GM23248 (cell line): ENCODE data around the gene WDR59. TPM values are rescaled to one million over a fixed set of nuclear protein-coding genes. Genes with fewer than 3 reads are reported as not detected.
A peak's percentile ranks its signal among the peaks of the same experiment; 100 is the strongest.
"Not testable (repeated sequence)": the region's sequence is repeated elsewhere in the genome, so short reads cannot be mapped to it uniquely, and the experiment has no call there.

Experiments
- DNase-seq: peaks from one replicate; pipeline ENCODE4 v3.0.0-alpha.2; 2015
- H2AFZ ChIP-seq: fragments of 200-600 bp; sonication (generic); 2 replicates; pipeline ENCODE4 v1.6.1; 2016; ENCODE audit warnings: antibody characterized with exemption
- H3F3A ChIP-seq: fragments of 200-600 bp; sonication (generic); 2 replicates; pipeline ENCODE4 v1.6.1; 2016; ENCODE audit warnings: mild to moderate bottlenecking, antibody characterized with exemption, mixed run types; ENCODE audit not compliant: insufficient read depth
- H3K27ac ChIP-seq: fragments of 200-600 bp; sonication (generic); 2 replicates; pipeline ENCODE4 v1.5.1; 2016; ENCODE audit warnings: mild to moderate bottlenecking
- H3K27me3 ChIP-seq: fragments of 200-600 bp; sonication (generic); replicated peaks from 2 replicates; pipeline ENCODE4 v1.6.1; 2016; ENCODE audit warnings: mild to moderate bottlenecking; ENCODE audit not compliant: insufficient read depth
- H3K36me3 ChIP-seq: fragments of 200-600 bp; sonication (generic); 2 replicates; pipeline ENCODE4 v1.6.1; 2016; ENCODE audit warnings: low read depth, mild to moderate bottlenecking
- H3K4me1 ChIP-seq: fragments of 200-600 bp; sonication (generic); 2 replicates; pipeline ENCODE4 v1.6.1; 2016; ENCODE audit warnings: mild to moderate bottlenecking; ENCODE audit not compliant: insufficient read depth
- H3K4me2 ChIP-seq: fragments of 200-600 bp; sonication (generic); one replicate; pipeline ENCODE4 v1.6.1; 2016; ENCODE audit warnings: mild to moderate bottlenecking; ENCODE audit not compliant: unreplicated experiment
- H3K4me3 ChIP-seq: fragments of 200-600 bp; sonication (generic); 2 replicates; pipeline ENCODE4 v1.5.1; 2016; ENCODE audit warnings: mild to moderate bottlenecking
- H3K79me2 ChIP-seq: fragments of 200-600 bp; sonication (generic); 2 replicates; pipeline ENCODE4 v1.6.1; 2016; ENCODE audit warnings: mild to moderate bottlenecking; ENCODE audit not compliant: insufficient read depth
- H3K9ac ChIP-seq: fragments of 200-600 bp; sonication (generic); 2 replicates; pipeline ENCODE4 v1.6.1; 2016; ENCODE audit warnings: mild to moderate bottlenecking
- H3K9me2 ChIP-seq: fragments of 200-600 bp; sonication (generic); 2 replicates; pipeline ENCODE4 v1.6.1; 2016; ENCODE audit warnings: mixed run types, mild to moderate bottlenecking, moderate library complexity; ENCODE audit not compliant: insufficient read depth
- H3K9me3 ChIP-seq: fragments of 200-600 bp; sonication (generic); one replicate; pipeline ENCODE4 v1.6.1; 2017; ENCODE audit warnings: low read depth
- H4K20me1 ChIP-seq: fragments of 200-600 bp; sonication (generic); 2 replicates; pipeline ENCODE4 v1.6.0; 2016; ENCODE audit not compliant: insufficient read depth
- EZH2 ChIP-seq: fragments of 200-600 bp; sonication (generic); IDR thresholded peaks from 2 replicates; pipeline ENCODE4 v1.6.1; 2018; ENCODE audit warnings: antibody characterized with exemption, mild to moderate bottlenecking; ENCODE audit not compliant: insufficient read depth, poor library complexity, severe bottlenecking
- EZH2phosphoT487 ChIP-seq: fragments of 200-600 bp; sonication (generic); IDR thresholded peaks from 2 replicates; pipeline ENCODE4 v1.6.1; 2018; ENCODE audit warnings: antibody characterized with exemption, moderate library complexity, mild to moderate bottlenecking, low read depth; ENCODE audit not compliant: insufficient read depth
- WGBS, 2 experiments: methylation state at CpG; one replicate each; pipeline ENCODE4 v1.1.6; 2015 to 2017; ENCODE audit warnings: low lambda C conversion rate in 2 of 2, low coverage in 1 of 2; ENCODE audit errors: missing lambda C conversion rate in 2 of 2; 5-methylcytosine and 5-hydroxymethylcytosine counted together
- in situ Hi-C: fragments of 300-500 bp; cut with MboI; formaldehyde crosslinking; loops from 2 replicates; pipeline ENCODE4 v1.15.0; 2020
- polyA plus RNA-seq: library from polyadenylated mRNA; unstranded; fragments of >200 nt; fragmentation: Nextera tagmentation; extraction: Ambion mirVana; gene quantifications from 2 replicates; pipeline ENCODE4 v1.2.1, GENCODE V29; 2016
- total RNA-seq: library from RNA; depleted of rRNA; stranded (reverse); fragments of >200 nt; shearing (Covaris generic); gene quantifications from 2 replicates; pipeline ENCODE4 v1.2.3, GENCODE V29; 2014

The WDR59 gene
- total and polyA plus RNA-seq, 2 experiments from 2014 or later, result 8.3 to 15.2 TPM

DNA sequence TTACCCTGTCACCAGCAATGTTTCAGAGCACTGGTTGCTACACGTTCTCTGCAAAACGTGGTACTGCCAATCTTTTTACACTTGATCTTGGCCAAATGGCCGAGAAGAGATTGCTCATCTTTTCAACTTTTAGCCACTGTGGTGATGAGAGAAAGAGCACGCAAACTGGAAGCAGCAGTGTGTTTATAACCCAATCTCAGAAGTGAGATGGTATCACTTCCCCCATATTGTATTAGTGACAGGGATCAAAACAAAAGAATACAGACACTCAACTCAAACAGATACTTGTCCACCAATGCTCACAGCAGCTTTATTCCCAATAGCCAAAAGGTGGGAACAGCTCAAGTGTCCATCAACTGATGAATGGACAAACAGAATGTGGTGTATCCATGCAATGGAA lies 138.2 kb downstream of the WDR59 start:
- 0 out of 2 replicates have a peak, but pooled peaks cover 3% of the 10 kb centered on the region for H3K27me3 ChIP-seq
- no peaks in the 10 kb centered on the region for H3F3A ChIP-seq
- H3K9me2 ChIP-seq, result no peaks in the 10 kb centered on the region
- H3K9me3 ChIP-seq, result no peaks in the 10 kb centered on the region
- in situ Hi-C loops, result no loop called here
- no peaks in the 10 kb centered on the region for H3K36me3 ChIP-seq
- H3K27ac ChIP-seq, result no peak overlapping the region
- H4K20me1 ChIP-seq, result no peaks in the 10 kb centered on the region
- H3K4me3 ChIP-seq, result no peak overlapping the region
- H3K79me2 ChIP-seq, result no peaks in the 10 kb centered on the region
- no peak for DNase-seq
- 73 to 76% methylated on average over 4 of the region's 4 CpGs for WGBS, 2 experiments
- H2AFZ ChIP-seq, result no peak overlapping the region
- H3K4me1 ChIP-seq, result peaks cover 7% of the 10 kb centered on the region; the same call in 1 of the 2 replicates
- no peak overlapping the region for H3K4me2 ChIP-seq
- TF ChIP-seq EZH2phosphoT487 (no peak), EZH2 (no peak)
- no peak overlapping the region for H3K9ac ChIP-seq

DNA sequence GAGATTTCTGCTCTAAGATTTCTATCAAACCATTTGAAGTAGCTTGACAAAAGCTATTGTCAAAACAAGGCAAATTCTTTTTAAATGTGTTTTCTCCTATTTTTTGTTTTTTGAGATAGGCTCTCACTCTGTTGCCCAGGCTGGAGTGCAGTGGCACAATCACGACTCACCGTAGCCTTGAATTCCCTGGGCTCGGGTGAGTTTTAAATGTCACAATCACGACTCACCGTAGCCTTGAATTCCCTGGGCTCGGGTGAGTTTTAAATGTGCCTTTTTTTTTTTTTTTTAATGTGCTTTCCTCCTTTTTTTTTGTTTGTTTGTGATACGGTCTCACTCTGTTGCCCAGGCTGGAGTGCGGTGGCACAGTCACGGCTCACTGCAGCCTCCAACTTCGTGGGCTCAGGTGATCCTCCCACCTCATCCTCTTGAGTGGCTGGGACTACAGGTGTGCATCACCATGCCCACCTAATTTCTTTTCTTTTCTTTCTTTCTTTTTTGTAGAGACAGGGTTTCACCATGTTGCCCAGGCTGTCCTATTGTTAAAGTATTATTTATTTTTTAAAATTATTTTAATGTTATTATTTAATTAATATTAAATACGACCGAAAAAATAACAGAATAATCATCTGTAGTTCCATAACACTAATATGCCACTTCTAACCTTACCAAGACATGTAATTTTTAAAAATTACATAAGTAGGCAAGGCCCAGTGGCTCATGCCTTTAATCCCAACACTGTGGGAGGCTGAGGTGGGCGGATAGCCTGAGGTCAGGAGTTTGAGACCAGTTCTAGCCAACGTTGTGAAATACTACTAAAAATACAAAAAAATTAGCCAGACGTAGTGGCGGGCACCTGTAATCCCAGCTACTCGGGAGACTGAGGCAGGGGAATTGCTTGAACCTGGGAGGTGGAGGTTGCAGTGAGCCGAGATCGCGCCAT lies 140.6 kb downstream of the WDR59 start:
- H4K20me1 ChIP-seq, result no peaks in the 10 kb centered on the region
- no peaks in the 10 kb centered on the region for H3K9me2 ChIP-seq
- in situ Hi-C loops, result no loop called here
- H2AFZ ChIP-seq, result no peak overlapping the region
- no peaks in the 10 kb centered on the region for H3K36me3 ChIP-seq
- TF ChIP-seq EZH2 (no peak), EZH2phosphoT487 (no peak)
- H3K79me2 ChIP-seq, result no peaks in the 10 kb centered on the region
- no peak overlapping the region for H3K4me2 ChIP-seq
- H3K9ac ChIP-seq, result no peak overlapping the region
- no peaks in the 10 kb centered on the region for H3K9me3 ChIP-seq
- H3K27me3 ChIP-seq, result peaks cover 3% of the 10 kb centered on the region; the same call in 1 of the 2 replicates
- no peaks in the 10 kb centered on the region for H3F3A ChIP-seq
- H3K4me3 ChIP-seq, result no peak overlapping the region
- WGBS, 2 experiments, result 54 to 58% methylated on average over 19 to 20 of the region's 20 CpGs
- H3K27ac ChIP-seq, result no peak overlapping the region
- H3K4me1 ChIP-seq, result peaks cover 7% of the 10 kb centered on the region; the same call in 1 of the 2 replicates
- DNase-seq, result peak; percentile 58

DNA sequence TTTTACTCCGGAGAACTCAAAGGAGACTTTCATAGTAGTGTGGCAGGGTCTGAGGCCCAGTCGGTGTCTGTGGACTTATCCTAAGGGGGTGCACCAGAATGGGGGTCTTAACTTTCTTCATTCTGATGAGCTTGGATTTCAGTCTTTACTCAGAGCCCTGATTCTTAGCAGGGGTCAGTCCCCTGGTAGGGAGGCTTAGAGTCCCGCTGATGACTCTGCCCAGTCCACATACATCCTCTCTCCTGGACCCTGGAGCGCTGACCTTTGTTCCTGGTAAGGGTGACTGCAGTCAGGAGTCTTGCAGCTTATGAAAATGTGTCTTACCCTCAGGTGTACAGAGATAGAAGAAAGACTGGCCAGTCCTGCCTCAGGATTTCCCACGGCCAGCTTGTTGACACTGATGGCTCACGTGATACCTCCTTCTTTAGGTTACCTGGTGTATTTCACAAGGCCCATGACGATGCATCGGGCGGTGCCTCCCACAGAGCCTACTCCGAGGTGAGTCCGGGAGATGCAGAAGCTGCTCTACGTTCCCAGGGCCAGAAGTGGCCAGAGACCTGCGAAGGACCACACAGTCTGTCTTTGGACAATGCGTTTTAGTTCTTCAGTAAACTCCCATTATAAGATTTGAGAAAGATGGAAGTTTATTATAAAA lies 141.4 kb downstream of the WDR59 start:
- H3K9ac ChIP-seq, H3K9me2 ChIP-seq, H3K4me3 ChIP-seq, H3K79me2 ChIP-seq, H2AFZ ChIP-seq, in situ Hi-C loops, H3K4me1 ChIP-seq, H3K36me3 ChIP-seq, H4K20me1 ChIP-seq, H3K4me2 ChIP-seq, H3F3A ChIP-seq, H3K27ac ChIP-seq, H3K27me3 ChIP-seq, H3K9me3 ChIP-seq, DNase-seq: not testable (repeated sequence)
- 86 to 90% methylated on average over 14 of the region's 14 CpGs for WGBS, 2 experiments

DNA sequence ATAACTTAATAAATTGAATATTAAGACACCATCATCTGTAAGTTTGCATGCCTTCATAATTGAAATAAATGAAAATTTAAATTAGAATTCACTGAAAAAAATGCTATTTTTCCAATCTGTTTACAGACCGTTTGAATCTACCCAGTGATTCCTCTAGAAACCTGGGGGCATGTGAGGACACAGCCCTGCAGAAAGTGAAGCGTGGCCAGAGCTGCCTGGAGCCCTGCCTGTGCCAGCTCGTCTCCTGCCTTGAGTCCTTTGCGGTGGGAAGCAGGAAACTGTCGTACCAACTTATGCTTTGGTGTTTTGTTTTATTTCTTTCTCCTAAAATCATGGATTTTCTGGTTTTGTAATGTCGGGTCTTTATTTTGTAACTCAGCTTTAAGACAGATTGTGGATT lies 142.5 kb downstream of the WDR59 start:
- peaks cover 7% of the 10 kb centered on the region; the same call in 1 of the 2 replicates for H3K4me1 ChIP-seq
- H4K20me1 ChIP-seq, result no peaks in the 10 kb centered on the region
- no peak overlapping the region for H2AFZ ChIP-seq
- WGBS, 2 experiments, result 50 to 56% methylated on average over 6 of the region's 6 CpGs
- H3K9me2 ChIP-seq, result no peaks in the 10 kb centered on the region
- DNase-seq, result no peak
- H3K36me3 ChIP-seq, result no peaks in the 10 kb centered on the region
- no peaks in the 10 kb centered on the region for H3K9me3 ChIP-seq
- TF ChIP-seq EZH2 (no peak), EZH2phosphoT487 (no peak)
- no peaks in the 10 kb centered on the region for H3K79me2 ChIP-seq
- no peak overlapping the region for H3K4me3 ChIP-seq
- H3F3A ChIP-seq, result no peaks in the 10 kb centered on the region
- no peak overlapping the region for H3K4me2 ChIP-seq
- H3K27me3 ChIP-seq, result peaks cover 3% of the 10 kb centered on the region; the same call in 1 of the 2 replicates
- in situ Hi-C loops, result no loop called here
- H3K27ac ChIP-seq, result no peak overlapping the region
- no peak overlapping the region for H3K9ac ChIP-seq
